IPS DF 6.9 (cell line): ENCODE measurements around the gene LHFPL2.

Experiments used
- DNase-seq: peaks from one replicate; pipeline ENCODE4 v3.0.0-alpha.2; 2013; ENCODE audit warnings: low read depth, low spot score
- H3K27ac ChIP-seq: one replicate; pipeline ENCODE4 v1.5.1; 2013; ENCODE audit warnings: low read length, control low read depth
- H3K27me3 ChIP-seq: 2 replicates; pipeline ENCODE4 v1.6.1; 2013; ENCODE audit warnings: mild to moderate bottlenecking, low read length; ENCODE audit not compliant: control insufficient read depth, insufficient read depth
- H3K36me3 ChIP-seq: 2 replicates; pipeline ENCODE4 v1.6.1; 2013; ENCODE audit warnings: low read length; ENCODE audit not compliant: control insufficient read depth, insufficient read depth
- H3K4me1 ChIP-seq: 2 replicates; pipeline ENCODE4 v1.6.1; 2013; ENCODE audit warnings: low read length; ENCODE audit not compliant: control insufficient read depth, insufficient read depth
- H3K4me3 ChIP-seq: 2 replicates; pipeline ENCODE4 v1.5.1; 2013; ENCODE audit warnings: mild to moderate bottlenecking, low read length
- H3K9me3 ChIP-seq: 2 replicates; pipeline ENCODE4 v1.6.1; 2013; ENCODE audit warnings: low read length, inconsistent platforms; ENCODE audit not compliant: control insufficient read depth, insufficient read depth
- WGBS: extraction: QIAGEN DNeasy Blood & Tissue Kit; methylation state at CpG from one replicate; pipeline ENCODE4 v1.1.7; 2013; ENCODE audit warnings: mixed read lengths, missing lambda C conversion rate; ENCODE audit not compliant: insufficient read length, insufficient coverage; 5-methylcytosine and 5-hydroxymethylcytosine counted together

LHFPL2 gene

DNA sequence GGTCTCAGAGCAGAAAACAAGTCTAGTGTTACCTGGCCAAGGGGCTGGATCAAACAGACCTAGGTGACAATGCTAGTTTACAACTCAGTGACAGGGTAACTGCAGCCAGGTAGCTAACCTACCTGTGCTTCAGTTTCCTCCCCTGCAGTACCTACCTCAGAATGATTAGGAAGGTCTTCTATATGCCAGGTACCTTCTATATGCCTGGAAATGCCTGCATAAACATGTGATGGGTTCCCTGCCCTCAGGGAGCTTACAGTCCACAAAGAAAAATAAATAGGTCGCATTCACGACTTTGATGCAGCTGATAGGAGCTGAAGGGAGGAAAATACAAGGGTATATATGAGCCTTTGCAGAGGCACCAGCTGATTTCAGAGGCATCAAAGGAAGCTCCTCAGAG is 16.1 kb downstream of the LHFPL2 start:
- no CpG with 5 or more reads among the region's 2 CpGs for WGBS
- Histone ChIP-seq H3K36me3 (peaks cover 9% of the 10 kb centered on the region; the same call in 1 of the 2 replicates), H3K27ac (no peak overlapping the region), H3K4me3 (no peak overlapping the region), H3K9me3 (no peaks in the 10 kb centered on the region), H3K27me3 (no peaks in the 10 kb centered on the region), H3K4me1 (no peaks in the 10 kb centered on the region; the same call in none of the 2 replicates)
- DNase-seq, result no peak

DNA sequence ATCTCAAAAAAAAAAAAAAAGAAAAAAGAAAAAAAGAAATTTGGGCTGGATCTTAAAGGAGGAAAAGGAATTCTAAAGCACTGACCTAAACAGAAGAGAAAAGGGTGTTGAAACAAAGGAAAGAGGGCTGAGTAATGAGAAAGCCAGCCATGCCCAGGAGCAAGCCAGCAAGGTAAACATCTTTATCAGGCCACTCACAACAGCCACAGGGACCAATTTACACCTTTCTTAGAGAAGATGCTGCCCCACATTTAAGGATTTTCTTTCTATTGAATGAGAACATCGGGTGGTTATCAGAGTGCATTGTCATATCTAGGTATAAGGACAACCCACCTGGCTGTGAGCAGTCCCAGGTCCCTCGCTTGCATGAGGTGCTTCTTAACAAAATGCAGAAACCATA is 16.6 kb downstream of the LHFPL2 start:
- Histone ChIP-seq H3K36me3 (peaks cover 9% of the 10 kb centered on the region; the same call in 1 of the 2 replicates), H3K4me3 (no peak overlapping the region), H3K9me3 (no peaks in the 10 kb centered on the region), H3K27me3 (no peaks in the 10 kb centered on the region), H3K27ac (no peak overlapping the region), H3K4me1 (no peaks in the 10 kb centered on the region; the same call in none of the 2 replicates)
- DNase-seq, result no peak
- WGBS, result no CpG with 5 or more reads among the region's 2 CpGs

DNA sequence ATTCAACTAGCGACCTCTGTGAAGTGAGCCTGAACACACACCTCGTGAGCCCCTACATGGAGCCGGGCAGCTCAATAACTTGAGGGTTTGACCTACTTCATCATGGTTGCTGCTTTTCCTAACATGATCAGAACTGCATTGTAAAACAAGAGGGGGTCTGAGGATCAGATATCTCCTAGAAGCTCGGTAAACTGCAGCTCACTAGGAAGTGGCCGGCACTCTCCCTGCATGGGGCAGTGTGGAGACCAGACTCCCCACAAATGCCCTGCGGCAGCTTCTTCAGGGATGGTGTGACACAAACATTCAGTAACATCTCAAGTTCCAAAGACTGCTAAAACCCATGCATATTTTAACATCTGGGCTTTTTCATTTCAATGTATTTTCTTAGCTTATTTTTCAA is 18.5 kb downstream of the LHFPL2 start:
- no CpG with 5 or more reads among the region's 6 CpGs for WGBS
- Histone ChIP-seq H3K4me1 (no peaks in the 10 kb centered on the region; the same call in none of the 2 replicates), H3K4me3 (no peak overlapping the region), H3K36me3 (peaks cover 9% of the 10 kb centered on the region; the same call in 1 of the 2 replicates), H3K27ac (no peak overlapping the region), H3K27me3 (no peaks in the 10 kb centered on the region), H3K9me3 (no peaks in the 10 kb centered on the region)
- no peak for DNase-seq

DNA sequence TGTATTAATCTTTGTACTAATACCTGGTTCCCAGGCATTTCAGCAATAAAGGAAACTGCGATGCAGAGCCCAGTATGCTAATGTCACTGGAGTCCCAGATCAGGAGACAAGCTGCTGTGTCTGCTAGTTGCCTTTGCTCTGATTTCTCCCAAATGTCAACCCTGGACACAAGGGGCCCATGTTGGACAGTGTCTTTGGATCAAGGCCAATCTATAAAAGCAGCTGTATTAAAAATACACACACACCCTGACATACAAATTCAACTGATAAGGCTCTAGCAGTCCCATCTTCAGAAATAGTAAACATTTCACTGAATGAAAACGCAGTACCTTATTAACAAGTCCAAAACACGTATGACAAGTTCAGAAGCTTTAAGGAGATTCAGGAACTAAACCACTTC is 18.9 kb downstream of the LHFPL2 start:
- Histone ChIP-seq H3K4me1 (no peaks in the 10 kb centered on the region; the same call in none of the 2 replicates), H3K36me3 (peaks cover 9% of the 10 kb centered on the region; the same call in 1 of the 2 replicates), H3K27me3 (no peaks in the 10 kb centered on the region), H3K9me3 (no peaks in the 10 kb centered on the region), H3K4me3 (no peak overlapping the region), H3K27ac (no peak overlapping the region)
- WGBS, result no CpG with 5 or more reads among the region's 3 CpGs
- DNase-seq, result no peak

DNA sequence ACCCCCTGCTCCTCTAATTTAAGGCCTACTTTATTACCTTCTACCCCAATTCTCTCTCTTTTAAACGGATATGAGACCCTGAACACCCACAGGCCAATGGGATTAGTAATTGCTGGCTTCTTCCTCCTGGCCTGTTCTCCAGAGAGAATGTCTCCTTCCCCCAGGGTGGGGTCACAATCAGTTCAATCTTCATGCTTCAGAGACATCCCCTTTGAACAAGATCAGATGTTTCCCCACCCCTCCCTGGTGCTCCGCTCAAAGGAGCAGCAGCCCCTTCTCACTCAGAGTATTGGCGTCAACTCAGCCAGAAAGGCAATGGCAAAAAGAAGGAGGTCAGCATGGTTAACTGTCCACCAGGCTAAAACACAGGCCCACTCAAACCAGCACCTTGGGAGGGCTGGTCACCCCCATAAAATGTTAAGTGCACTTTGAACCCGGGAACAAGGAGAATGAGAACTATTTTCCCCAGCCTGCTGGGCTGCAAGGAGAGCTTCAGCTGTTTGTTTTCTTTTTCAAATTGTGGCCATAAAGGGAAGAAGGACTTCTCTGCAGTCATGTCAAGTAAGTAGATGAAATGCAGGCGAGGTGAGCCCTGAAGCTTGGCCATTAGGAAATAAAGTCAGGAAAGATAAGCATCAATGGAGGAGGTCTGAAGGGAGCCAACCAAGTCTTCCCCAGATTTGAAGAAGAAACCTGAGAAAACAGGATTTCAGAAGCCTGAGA is 20.1 kb downstream of the LHFPL2 start:
- Histone ChIP-seq H3K27me3 (no peaks in the 10 kb centered on the region), H3K4me1 (no peaks in the 10 kb centered on the region; the same call in none of the 2 replicates), H3K27ac (no peak overlapping the region), H3K9me3 (no peaks in the 10 kb centered on the region), H3K4me3 (no peak overlapping the region), H3K36me3 (peaks cover 9% of the 10 kb centered on the region; the same call in 1 of the 2 replicates)
- no peak for DNase-seq
- WGBS, result no CpG with 5 or more reads among the region's 5 CpGs

DNA sequence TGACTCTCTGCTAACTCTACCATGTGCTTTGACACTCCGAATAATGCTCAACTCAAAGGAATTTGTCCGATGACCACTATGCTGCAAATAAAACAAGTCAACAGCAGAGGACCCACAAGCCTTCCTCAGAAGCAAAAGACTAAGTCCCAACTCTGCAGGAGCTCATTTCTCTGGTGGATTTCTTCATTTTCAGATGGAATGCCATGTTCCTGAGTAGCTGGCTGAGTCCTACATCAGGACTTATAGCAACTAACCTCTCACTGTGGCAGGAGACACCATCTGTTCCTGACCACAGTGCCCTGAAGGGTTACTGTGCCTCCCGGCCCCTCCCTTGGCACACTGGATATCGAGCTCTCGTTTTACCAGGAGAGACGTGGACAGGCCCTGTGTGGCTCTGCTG is 20.8 kb downstream of the LHFPL2 start:
- no peaks in the 10 kb centered on the region; the same call in 1 of the 2 replicates for H3K4me1 ChIP-seq
- WGBS, result no CpG with 5 or more reads among the region's 6 CpGs

DNA sequence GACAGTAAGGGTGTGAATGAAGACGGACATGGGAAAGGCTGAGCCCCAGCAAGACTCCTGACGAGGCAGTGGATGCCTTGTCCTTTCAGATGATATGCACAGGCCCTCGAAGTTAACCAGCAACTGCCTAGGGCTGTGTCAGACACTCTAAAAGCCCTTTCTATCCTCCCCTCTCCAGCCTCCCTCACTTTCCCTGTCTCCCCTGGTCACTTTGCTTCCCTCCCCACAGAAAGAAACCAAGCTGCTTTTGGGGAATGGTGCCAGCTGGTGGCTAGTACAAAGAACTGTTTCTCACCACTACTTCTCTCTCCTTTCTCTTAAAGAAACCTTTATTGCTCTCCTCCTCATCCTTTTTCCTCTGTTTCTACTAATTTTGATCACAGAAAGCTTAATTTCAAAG is 21.4 kb downstream of the LHFPL2 start:
- H3K36me3 ChIP-seq, result peaks cover 9% of the 10 kb centered on the region; the same call in 1 of the 2 replicates
- DNase-seq, result no peak
- no peaks in the 10 kb centered on the region for H3K9me3 ChIP-seq
- no peak overlapping the region for H3K4me3 ChIP-seq
- no peaks in the 10 kb centered on the region for H3K27me3 ChIP-seq
- WGBS, result no CpG with 5 or more reads among the region's 3 CpGs
- no peak overlapping the region for H3K27ac ChIP-seq
- H3K4me1 ChIP-seq, result no peaks in the 10 kb centered on the region; the same call in 1 of the 2 replicates

More for the DNA sequence above, 20.8 kb downstream of the LHFPL2 start:
- no peak overlapping the region for H3K4me3 ChIP-seq
- DNase-seq, result no peak
- no peaks in the 10 kb centered on the region for H3K9me3 ChIP-seq
- H3K27ac ChIP-seq, result no peak overlapping the region
- H3K36me3 ChIP-seq, result peaks cover 9% of the 10 kb centered on the region; the same call in 1 of the 2 replicates
- H3K27me3 ChIP-seq, result no peaks in the 10 kb centered on the region

DNA sequence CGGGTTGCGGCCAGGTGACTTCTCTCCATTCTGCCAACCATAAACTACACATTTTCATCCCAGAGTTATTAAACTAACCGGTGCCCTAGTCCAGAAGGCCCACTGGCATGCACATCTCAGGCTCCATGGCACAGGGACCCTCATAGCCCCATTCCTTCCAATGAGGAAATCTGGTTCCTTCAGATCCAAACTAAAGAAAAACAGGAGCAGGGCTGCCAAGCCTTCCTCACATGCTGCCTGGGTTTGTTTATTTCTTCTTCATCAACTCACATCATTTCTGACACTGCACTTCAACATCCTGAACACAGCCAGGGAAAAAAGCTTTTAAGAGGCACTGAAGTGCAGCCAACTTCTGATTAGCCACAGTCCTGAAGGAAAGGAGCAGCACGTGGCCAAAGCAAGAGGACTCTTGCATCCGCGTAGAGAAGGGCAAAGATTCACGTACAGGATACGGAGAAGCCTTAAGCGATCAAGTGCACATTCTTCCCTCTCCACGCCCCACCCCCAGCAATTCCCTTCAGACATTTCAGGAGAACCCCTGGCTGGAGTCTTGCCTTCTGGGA is 22.5 kb downstream of the LHFPL2 start:
- no CpG with 5 or more reads among the region's 10 CpGs for WGBS
- Histone ChIP-seq H3K4me1 (no peaks in the 10 kb centered on the region; the same call in 1 of the 2 replicates), H3K27me3 (no peaks in the 10 kb centered on the region), H3K9me3 (no peaks in the 10 kb centered on the region), H3K4me3 (no peak overlapping the region), H3K36me3 (peaks cover 9% of the 10 kb centered on the region; the same call in 1 of the 2 replicates), H3K27ac (no peak overlapping the region)
- DNase-seq, result no peak

DNA sequence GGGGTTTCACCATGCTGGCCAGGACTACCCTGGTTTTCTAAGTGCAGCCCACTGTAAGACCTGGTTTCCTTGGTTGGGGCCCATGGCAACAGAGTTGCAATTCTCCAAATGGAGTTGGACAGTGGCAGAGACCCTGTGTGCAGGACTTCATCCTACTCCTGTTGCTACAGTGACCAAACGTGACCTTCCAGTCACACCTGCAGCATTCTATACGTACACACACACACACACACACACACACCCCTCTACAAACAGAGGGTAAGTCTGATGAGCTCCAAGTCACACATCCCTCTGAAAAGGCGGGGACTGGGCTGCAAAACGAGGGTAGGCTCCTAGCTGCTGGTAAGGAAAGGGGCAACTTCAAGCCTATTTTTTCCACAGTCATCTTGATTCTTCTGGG is 23.6 kb downstream of the LHFPL2 start:
- peaks cover 9% of the 10 kb centered on the region; the same call in 1 of the 2 replicates for H3K36me3 ChIP-seq
- H3K4me1 ChIP-seq, result no peaks in the 10 kb centered on the region; the same call in 1 of the 2 replicates
- peaks cover 2% of the 10 kb centered on the region; the same call in 1 of the 2 replicates for H3K9me3 ChIP-seq

DNA sequence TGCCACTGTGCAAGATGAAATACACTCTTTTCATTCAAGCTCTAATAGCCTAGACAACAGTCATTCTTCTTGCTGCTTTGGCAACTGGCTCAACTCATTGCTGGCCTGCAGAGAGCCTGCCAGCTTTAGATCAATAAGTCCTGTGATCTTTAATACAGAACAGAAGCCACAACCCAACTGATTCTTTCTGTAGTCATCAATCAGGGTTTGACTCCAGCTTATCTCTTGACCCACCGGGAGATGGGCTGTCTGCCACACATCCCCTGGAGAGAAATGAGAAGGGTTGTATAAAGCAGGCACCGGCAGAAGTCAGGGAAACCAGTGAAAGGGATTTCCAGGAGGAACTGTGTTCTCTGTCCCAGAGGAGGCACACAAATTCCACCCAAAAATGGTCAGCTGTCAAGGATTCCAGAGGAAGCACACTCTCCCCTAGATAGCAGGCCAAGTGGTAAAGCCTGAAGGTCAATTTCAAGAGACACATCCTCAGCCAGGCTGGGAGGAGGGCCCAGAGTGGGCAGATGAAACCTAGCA is 24.5 kb downstream of the LHFPL2 start:
- H3K27ac ChIP-seq, result no peak overlapping the region
- peaks cover 2% of the 10 kb centered on the region; the same call in 1 of the 2 replicates for H3K9me3 ChIP-seq
- WGBS, result no CpG with 5 or more reads among the region's 2 CpGs

More for the DNA sequence above, 23.6 kb downstream of the LHFPL2 start:
- no CpG with 5 or more reads among the region's 4 CpGs for WGBS
- Histone ChIP-seq H3K27ac (no peak overlapping the region), H3K27me3 (no peaks in the 10 kb centered on the region), H3K4me3 (no peak overlapping the region)
- no peak for DNase-seq

More for the DNA sequence above, 24.5 kb downstream of the LHFPL2 start:
- Histone ChIP-seq H3K36me3 (peaks cover 9% of the 10 kb centered on the region; the same call in 1 of the 2 replicates), H3K27me3 (no peaks in the 10 kb centered on the region), H3K4me3 (no peak overlapping the region), H3K4me1 (no peaks in the 10 kb centered on the region; the same call in 1 of the 2 replicates)
- no peak for DNase-seq
